Left forelimb (tissue), 1 donor: ENCODE data around the gene REV1.

ENCODE experiments used
- DNase-seq: peaks from one replicate; pipeline ENCODE4 v3.0.0-alpha.2; 2018; ENCODE audit warnings: low spot score

Gene REV1

GRCh38 chr2:99448556-99448955, 41.3 kb downstream of the REV1 start:
- DNase-seq = no peak

- no peak for DNase-seq
Measured at GRCh38 chr2:99445065-99445464, 44.8 kb downstream of the REV1 start.

GRCh38 chr2:99444222-99444621, 45.6 kb downstream of the REV1 start:
- DNase-seq = no peak

- DNase-seq = no peak
Measured at GRCh38 chr2:99442837-99443236, 47.0 kb downstream of the REV1 start.

- DNase-seq = no peak
Measured at GRCh38 chr2:99439971-99440505, 49.8 kb downstream of the REV1 start.

GRCh38 chr2:99436874-99437273, 52.9 kb downstream of the REV1 start:
- no peak for DNase-seq

GRCh38 chr2:99433340-99433739, 56.5 kb downstream of the REV1 start:
- DNase-seq = no peak

GRCh38 chr2:99431587-99432275, 58.1 kb downstream of the REV1 start:
- DNase-seq = no peak

- DNase-seq = no peak
Measured at GRCh38 chr2:99430614-99431291, 59.1 kb downstream of the REV1 start.

- no peak for DNase-seq
Measured at GRCh38 chr2:99425022-99425421, 64.8 kb downstream of the REV1 start.

- no peak for DNase-seq
Measured at GRCh38 chr2:99424371-99424770, 65.4 kb downstream of the REV1 start.

GRCh38 chr2:99422599-99422998, 67.2 kb downstream of the REV1 start:
- no peak for DNase-seq

- DNase-seq = no peak
Measured at GRCh38 chr2:99421469-99421868, 68.3 kb downstream of the REV1 start.

GRCh38 chr2:99420751-99421299, 69.0 kb downstream of the REV1 start:
- DNase-seq = no peak

GRCh38 chr2:99420031-99420430, 69.8 kb downstream of the REV1 start:
- no peak for DNase-seq

GRCh38 chr2:99417396-99417795, 72.4 kb downstream of the REV1 start:
- DNase-seq = no peak

- no peak for DNase-seq
Measured at GRCh38 chr2:99414566-99414965, 75.3 kb downstream of the REV1 start.

- DNase-seq = no peak
Measured at GRCh38 chr2:99410276-99410675, 79.5 kb downstream of the REV1 start.

GRCh38 chr2:99406137-99406536, 83.7 kb downstream of the REV1 start:
- DNase-seq = no peak

- DNase-seq = no peak
Measured at GRCh38 chr2:99404797-99405669, 84.8 kb downstream of the REV1 start.

- DNase-seq = no peak
Measured at GRCh38 chr2:99404039-99404796, 85.6 kb downstream of the REV1 start.

GRCh38 chr2:99403524-99403923, 86.3 kb downstream of the REV1 start:
- DNase-seq = no peak
